Fibroblast of skin of scalp (primary cell): ENCODE data around the gene EFCC1.

ENCODE experiments used
- DNase-seq: peaks from one replicate; pipeline ENCODE4 v3.0.0-alpha.2; 2013

Gene EFCC1

DNA sequence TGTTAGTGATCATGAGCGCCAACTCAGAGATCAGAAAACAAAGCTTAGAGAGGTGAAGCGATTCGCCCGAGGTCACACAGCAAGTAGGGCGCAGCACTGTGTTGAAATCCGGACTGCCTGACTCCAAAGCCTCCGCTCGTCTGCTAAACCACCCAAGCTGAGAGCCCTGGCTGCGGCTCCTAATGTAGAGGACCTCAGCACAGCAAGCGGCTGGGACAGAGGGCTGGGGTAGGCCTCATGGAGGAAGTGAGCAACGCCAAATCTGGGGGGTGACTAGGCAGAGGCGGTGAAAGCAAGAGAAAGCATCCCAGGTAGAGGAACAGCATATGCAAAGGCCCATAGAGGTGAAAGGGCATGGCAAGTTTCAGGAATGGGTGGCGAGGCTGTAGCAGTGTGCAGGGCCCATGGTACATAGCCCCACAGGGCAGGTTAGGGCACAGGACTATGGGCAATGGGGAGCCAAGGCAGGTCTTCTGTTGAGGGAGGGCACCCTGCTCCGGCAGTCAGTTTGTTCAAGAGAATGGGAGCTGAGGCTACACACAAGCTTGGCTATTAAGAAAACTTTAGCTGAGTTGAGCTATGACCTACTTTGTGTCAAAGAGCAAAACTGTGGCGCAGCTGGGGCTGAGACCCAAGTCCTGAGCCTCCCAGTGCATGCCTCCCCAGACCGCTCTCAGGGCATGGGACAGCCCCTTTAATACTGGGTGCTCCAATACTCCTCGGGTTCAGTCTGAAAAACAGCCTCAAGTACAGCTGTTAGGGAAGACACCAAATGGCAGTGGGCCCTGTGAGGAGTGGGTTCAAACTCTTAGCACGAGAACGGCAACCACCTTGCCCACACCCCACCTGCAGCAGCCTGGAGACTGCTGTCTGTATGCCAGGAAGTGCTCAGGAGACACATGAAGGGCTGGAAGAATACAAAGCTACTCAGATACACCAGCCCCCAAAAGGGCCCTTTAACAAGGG lies 6.2 kb upstream of the EFCC1 start:
- DNase-seq: no peak

DNA sequence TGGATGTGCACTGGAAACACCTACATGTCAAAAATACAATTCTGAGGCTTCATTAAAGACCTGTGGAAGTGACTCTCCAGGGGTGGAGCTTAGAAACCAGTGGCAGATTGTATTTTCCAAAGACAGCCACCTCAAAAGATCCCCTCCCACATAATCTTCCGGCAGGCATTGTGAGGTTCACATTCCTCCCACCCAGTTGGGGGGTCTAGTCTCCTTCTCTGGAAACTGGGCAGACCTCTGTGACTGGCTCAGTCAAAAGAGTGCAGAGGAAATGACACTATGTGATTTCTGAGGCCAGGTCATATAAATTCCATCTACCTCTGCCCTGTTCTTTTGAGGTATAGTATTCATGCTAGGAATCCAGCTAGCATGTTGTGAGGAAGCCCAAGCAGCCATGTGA lies 5.4 kb upstream of the EFCC1 start:
- no peak for DNase-seq

DNA sequence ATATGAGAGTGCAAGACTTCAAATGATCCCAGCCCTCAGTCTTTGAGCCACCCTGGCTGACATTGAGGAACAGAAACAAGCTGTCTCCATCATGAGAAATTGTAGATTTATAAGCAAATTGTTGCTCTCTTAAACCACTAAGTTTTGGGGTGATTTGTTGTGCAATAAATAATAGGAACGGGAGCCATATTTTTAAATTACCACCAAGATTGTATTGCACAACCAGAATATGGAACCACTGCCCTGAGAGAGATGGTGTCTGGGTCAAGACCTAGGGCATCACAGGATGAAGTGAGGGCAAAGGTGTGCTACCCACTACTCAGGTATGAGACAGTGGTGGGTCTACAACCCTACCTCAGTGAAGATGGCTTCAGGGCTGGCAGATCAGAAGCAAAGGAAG lies 4.9 kb upstream of the EFCC1 start:
- no peak for DNase-seq

DNA sequence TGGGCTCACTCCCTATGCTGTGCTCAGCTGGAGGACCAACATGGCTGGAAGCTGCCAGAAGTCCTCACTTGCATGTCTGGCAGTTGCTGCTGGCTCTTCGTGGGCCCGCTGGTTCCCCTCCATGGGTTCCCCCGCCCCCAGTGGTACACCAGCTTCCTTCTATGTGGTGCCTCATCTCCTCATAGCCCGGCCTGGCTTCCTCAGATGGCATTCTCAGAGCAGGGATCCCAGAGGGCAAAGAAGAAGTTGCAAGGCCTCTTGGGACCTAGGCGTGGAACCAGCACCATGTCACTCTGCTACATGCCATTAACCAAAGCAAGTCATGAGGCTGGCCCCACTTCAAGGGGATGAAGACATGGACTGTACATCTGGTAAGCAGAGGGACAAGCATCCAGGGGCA lies 4.4 kb upstream of the EFCC1 start:
- no peak for DNase-seq

DNA sequence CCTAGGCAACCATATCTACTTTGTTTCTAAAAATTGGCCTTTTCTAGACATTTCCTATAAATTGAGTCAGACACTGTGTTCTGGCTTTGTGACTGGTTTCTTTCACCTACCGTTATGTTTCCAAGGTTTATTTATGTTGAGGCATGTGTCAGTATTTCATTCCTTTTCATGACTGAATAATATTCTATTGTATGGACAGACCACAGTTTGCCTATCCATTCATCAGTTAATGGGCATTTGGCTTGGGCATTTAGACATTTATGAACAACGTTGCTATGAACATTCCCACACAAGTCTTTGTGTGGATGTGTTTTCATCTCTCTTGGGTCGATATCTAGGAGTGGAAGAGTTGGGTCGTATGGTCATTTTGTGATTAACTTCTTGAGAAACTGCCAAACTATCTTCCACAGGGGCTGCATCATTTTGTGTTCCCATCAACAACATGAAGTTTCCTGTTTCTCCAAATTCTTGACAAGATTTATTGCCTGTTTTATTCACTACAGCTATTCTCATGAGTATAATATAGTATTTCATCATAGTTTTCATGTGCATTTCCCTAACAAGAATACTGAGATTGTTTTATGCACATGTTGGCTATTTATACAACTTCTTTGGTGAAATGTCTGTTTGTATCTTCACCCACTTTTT lies 3.5 kb upstream of the EFCC1 start:
- no peak for DNase-seq

DNA sequence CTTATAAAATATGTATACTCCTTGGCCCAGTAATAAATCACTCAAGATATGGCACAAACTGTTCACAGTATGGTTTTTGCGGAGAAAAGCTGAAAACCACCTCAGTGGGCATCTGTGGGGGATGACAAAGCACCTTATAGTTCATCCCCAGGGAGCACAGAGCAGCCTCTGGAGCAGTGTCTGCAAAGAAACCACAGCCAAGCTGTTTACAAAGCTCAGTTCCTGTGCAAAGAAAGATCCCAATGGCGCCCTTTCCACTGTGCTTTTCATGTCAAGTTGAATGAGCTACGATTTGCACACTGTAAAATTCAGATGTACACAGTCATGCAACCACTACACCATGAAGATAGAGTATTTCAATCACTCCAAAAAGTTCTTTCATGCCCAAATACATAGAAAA lies 2.5 kb upstream of the EFCC1 start:
- DNase-seq: no peak

DNA sequence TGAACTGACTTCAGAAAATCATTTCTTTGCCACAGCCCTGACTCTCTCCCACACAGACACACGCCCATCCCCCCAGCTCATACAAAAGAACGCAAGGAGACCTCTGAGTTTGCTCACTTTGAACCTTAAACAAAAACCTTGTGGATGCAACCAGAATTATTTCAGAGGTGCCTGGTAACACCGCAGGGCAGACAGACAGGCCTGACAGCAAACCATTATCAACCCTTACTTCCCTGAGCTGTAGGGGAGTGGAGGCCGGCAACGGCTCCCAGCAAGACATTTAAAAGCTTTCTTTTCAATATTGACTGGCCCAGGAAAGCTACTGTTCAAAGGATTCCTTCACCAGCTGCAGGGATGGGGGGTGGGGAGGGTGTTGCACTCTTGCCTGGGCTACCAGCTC lies 2.0 kb upstream of the EFCC1 start:
- no peak for DNase-seq

DNA sequence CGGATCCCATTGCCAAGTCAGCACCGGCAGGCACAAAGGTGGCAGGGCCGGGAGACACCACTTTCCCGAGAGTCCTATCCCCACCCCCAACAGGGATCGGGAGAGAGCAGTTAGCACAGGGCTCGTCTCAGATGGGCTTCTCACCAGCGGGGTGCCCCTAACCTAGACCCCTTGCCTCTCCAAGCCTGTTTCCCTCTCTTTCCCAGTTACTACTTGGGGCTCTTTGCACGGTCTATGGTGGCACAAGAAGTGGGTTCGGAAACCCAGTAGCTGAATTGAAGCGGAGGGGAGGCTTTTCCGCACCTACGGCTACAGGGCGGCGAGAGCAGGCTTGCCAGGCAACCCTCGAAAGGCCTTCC lies 383 bp upstream of the EFCC1 start:
- DNase-seq: no peak

DNA sequence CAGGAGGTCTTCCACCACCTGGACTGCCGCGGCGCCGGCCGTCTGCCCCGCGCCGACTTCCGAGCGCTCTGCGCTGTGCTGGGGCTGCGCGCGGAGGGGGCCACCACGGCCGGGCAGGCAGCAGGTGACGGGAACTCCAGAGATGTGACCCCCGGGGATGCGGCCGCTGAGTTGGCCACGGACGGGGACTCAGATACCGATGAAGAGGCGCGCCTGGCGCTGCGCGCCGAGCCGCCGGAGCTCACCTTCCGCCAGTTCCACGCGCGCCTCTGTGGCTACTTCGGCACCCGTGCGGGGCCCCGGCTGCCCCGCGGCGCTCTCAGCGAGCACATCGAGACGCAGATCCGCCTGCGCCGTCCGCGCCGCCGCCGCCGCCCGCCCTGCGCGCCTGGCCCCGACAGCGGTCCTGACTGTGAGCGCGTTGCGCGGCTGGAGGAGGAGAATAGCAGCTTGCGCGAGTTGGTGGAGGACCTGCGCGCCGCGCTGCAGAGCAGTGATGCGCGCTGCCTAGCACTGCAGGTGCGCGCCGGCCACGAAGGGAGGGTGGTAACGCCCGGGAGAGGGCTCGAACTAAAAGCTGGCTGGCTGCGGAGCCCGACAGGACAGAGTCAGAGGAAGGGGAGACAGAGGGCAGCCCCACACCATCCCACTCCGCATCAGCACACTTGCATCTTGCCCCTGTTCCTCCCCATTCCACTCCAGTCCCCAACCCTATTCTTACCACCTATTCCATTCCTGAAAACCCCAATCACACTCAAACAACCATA lies 885 bp downstream of the EFCC1 start:
- no peak for DNase-seq

DNA sequence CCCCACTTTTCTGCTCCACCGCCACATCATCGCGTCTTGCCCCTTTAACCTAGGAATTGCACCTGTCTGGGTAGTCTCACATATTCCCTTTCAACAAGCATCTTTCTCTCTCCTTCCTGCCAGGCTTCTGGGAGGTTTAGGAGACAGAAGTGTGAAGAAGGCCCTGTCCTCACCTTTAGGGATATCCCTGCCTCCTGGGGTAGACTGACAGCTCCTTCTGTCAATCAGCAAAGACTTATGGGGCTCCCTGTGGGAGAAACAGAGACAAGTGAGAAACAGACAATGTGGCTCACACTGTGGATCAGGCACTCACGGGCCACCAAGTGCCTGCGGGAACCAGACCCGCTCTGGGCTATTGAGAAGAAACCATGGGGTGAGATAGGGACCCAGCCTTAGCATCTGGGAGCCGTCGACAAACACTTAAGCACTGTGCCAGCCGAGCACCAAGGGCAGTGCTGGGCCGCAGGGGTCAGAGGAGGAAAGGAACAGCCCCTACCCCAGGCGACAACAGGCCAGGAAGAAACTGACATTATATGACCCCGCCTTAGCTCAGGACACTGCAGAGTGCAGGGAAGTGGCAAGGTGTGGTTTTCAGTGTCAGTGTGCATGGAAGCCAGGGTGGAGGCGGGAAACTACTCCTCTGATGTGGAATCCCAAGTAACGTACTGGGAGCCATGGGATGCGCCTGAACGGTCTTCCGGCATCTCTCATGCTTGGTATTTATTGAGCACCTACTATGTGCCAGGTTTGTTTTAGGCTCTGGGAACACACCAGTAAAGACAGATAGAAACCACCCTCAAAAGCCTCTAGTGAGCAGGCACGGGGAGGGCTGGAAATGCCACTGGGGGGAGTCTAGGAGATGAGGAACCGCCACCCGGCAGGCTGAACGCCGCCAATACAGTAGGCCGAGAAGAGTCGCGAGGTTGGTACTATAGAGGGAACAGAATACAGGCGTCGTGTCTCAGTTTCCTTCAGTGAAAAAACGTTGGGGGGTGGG lies 1.8 kb downstream of the EFCC1 start:
- DNase-seq: no peak

DNA sequence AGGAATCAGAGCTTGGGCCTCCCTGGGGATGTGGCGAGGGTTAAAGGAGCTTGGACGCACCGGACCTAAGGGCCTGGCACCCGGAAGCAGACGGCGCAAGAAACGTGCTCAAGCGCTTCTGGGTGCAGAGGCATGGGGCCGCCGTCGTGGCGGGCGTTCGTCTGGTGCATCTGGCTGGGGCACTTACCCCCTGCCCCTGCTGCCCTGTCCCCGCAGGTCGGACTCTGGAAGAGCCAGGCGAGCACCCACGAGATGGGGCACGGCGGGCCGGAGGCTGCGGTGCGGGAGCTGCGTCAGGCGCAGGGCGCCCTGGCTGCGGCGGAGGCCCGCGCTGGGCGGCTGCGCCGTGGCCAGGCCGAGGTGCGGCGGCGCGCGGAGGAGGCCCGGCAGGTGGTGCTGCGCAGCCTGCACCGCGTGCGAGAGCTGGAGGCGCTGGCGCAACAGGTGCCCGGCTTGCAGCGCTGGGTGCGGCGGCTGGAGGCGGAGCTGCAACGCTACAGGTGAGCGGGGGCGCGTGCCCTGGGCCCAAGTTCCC lies 2.5 kb downstream of the EFCC1 start:
- DNase-seq: no peak

DNA sequence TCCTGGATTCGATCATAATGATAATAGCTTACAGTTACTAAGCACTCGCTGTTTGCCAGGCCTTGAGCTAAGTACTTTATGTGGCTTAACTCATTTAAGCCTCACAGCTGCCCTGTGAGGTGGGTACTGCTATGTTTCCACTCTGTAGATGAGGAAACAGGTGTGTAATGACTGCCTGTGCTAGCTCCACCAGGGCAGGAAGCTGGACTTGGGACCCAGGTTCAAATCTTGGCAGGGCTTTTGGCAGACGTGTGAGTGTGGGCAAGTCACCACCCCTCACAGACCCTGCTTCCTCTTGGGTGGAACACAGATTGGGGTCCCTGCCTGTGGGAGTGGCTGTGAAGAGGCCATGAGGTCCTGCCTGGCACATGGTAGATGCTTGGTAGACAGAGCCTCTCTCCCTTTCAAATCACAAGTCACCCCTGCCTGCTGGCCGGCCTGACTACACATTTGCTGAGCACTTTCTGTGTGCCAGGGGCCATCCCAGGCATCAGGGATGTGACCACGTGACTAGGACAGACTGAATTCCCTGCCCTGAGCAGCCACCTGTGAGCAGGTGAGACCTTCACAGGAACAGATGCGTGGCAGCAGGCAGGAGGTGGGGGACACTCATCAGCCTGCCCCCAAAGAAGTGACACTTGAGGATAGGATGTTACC lies 3.7 kb downstream of the EFCC1 start:
- no peak for DNase-seq

DNA sequence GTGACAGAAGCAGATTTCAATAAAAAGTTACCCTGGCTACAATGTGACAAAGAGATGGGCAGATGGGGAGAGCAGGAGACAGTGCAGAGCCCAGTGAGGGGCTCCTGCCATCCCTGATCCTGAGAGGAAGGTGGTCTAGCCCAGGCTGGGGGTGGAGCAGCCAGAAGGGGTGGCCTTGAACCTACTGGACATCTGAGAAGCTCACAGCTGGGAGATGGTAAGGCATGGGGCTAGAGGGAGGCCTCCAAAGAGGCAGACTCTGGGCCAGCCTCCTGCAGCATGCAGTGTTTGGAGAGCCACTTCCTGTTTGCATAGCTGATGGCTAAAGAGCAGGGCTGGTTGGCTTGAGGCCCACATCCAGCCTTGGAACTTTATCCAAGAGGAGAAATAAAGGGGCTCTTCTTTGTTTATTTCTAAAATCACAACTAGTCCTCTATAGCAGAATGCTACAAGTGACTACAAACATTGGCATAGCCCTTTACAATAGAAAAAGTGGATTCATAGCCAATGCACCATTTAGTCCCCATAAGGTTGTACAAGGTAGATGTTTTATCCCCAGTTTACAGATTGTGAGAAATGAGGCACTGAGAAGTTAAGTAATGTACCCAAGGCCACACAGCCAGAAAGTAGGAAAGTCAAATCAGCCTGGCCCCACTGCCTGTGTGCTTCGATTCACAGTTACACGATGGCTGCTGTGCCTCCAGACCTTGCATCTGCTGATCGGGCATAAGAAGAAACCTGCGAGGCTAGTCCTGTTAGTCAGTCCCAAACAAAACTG lies 4.6 kb downstream of the EFCC1 start:
- DNase-seq: no peak

DNA sequence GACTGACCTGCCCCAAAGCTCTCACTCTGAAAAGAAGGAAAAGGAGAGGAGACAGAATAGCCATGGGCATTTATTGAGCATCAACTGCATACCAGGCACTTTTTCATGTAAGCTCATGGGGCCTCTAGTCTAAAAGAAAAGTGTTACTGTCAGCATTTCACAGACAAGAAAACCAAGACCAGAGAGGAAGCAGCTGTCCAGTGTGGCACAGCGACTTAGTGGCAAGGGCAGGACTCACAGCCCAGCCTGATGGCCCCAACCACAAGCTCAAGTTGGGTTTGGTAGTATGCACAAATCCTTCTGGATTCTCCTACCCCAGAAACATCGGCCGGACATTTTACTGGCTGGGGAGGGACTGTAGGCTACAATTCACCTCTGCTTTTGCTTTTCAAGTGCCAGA lies 5.8 kb downstream of the EFCC1 start:
- DNase-seq: no peak

DNA sequence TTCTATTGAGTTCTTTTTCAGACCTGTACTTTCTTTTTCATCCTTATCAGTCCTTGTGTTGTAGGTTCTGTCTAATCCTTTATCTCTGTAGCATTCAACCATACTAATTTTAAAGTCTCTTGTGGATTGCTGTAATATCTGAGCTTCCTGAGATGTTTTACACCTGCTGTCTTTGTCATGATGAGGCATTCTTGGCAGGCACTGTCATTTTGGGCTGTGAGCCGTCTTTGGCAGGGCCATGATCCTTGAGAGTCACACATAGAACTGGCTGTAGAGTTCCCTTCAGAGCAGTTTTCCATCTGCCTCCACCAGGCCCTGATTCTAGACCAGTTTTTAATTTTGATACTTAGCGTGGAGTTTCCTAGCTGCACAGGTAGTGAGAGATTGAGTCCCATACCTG lies 6.7 kb downstream of the EFCC1 start:
- no peak for DNase-seq

DNA sequence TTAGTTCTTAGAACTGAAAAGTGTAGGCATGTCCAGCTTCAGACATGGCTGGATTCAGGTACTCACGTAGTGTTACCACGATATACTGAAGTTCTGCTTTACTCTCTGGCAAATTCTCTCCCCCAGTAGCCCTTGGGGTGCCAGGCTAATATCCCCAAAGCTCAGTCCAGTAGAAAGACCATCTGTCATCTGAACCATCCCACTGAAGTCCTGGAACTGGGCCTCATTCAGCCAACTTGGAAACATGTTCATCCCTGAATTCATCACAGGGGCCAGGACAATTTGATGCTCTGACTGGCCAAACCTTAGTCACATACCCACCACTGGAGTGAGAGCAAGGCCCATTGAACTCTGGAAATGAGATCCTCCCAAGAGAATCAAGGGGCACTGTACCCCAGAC lies 8.2 kb downstream of the EFCC1 start:
- DNase-seq: no peak

DNA sequence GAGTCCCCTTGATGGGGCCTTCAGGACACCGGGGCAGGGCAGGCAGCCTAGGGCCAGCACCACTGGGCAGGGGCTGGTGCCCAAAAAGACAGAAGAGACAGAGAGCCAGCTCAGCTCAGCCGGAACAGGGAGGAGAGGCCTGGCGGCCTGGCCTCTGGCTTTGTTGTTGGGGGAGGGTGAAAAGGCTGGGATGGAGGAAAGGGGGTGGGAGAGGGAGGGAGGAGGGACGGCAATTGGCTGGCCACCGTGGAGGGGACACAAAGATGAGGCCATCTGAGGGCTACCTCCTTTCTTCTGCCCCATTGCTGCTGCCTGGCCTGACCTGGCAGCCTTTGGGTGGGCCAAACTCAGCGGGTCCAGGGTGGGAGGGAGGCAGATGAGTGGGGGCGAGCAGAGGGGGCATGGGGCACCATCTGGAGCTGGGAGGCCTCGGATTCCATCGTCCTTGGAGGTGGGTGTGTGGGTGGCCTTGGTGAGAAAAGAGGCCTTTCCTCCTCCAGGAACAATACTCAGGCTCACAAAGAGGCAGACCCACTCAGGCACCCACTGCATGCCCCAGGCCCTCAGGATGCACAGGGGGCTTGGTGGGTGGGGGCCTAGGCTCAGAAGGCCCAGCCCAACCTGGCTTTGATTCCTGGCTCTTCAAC lies 9.3 kb downstream of the EFCC1 start:
- DNase-seq: no peak

DNA sequence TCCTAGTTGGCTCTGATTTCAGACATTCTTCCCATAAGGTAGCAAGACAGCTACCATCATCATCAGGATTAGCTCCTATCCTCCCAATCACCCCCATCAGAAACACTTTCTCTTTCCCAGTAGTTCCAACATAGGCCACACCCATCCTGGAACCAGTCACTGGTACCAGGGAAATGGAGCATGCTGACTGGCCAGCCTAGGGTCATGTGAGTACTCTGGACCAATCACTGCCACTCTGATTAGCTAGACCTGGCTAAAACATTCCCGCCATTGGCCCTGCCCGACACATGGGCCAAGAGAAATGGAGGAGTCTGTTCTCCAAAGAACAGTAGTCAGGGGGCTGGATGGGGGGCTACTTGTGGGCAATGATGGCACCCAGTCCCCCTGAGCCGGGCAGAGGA lies 12.4 kb downstream of the EFCC1 start:
- no peak for DNase-seq

DNA sequence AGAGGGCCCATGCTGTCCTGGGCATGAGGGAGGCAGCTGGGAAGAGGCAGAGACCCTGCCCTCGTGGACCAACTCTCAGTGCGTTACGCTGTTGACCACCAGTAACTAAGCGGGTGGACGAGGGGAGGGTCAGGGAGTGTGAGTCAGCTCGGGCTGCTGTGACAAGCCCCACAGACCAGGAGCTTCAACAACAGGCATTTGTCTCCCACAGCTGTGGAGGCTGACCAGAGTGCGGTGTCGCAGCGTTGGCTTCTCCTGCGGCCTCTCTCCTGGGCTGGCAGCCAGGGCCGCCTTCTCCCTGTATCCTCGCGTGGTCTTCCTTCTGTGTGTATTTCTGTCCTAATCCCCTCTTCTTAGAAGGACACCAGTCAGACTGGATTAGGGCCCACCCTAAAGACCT lies 13.0 kb downstream of the EFCC1 start:
- no peak for DNase-seq

DNA sequence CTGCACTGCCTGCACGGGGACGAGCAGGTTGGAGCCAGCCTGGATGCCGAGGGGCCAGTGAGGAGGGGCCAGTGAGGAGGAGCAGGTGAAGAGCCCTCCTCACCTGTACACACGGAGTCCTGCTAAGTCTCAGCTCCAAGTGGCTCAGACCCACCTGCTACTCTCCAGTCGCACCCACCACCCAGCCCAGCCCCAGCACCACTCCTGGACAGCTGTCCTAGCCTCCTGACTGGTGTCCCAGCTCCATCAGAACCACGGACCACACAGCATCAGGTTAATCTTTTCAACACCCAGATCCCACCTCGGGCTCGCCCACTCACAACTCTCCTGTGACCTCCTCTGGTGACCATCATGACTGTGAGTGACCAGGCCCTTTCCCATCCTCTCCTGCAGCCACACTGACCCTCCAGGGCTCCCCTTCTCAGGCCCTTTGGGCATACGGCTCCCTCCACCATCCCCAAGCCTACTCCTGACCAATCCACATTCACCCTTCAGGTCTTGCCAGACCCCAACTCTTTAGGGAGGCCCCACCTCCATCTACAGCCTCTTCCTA lies 13.8 kb downstream of the EFCC1 start:
- no peak for DNase-seq
